ENCODE measurements around the gene ABCA6.

GRCh38 chr17:69078864-69079263 lies 62.8 kb downstream of the ABCA6 start:
- TF ChIP-seq EZH2phosphoT487 (IDR thresholded peaks at IDR 0.05; ENCODE audit: borderline replicate concordance, low read length) (no peak), CTCF (conservative IDR thresholded peaks at IDR 0.05; ENCODE audit: low read depth, low read length) (no peak), EZH2 (IDR thresholded peaks at IDR 0.05; ENCODE audit: low read length, unreplicated experiment) (no peak)

All from PC-3 (cell line).